Measurements from ENCODE around the gene CNN3. TPM values are rescaled to one million over a fixed set of nuclear protein-coding genes. Genes with fewer than 3 reads are reported as not detected.

CNN3 gene
- total RNA-seq, 1 experiment from 2014 or later = 183 TPM

DNA sequence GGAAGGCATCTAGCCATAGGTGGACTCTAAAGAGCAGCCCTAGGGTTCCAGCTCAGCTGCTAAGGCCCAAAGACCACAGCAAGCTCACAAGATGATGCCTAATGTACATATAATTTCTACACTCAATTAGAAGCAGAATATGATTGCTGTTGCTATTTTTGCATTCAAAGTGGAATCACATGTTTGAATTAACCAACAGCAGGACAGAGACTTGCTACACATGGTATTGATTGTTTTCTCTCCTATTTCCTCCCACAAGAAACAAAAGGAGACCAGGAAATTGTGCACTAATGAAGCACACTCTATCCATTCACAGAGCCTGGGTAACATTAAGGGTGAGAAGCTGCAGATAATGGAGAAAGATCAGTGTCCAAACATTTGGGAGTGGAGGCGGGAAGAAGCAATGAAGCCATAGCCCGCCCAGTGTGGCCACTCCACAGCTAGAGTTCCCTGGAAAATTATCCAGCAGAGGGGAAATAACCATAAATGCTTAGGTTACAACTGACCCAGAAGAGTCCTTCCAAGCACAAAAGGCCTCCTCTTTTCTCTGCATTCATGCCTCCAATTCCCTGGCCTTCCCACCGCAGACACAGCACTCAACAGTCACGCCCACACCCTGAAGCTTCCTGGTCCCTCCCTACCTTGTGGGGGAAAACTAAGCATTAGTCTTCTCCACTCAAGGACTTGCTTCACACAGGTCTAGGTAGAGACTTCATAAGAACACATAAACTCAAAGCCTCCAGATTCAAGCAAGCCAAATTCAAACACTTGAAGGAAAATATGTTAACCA is 7.5 kb downstream of the CNN3 start:
- Mint-ChIP-seq H3K9me3 (no peaks in the 10 kb centered on the region), H3K4me1 (peaks cover 71% of the 10 kb centered on the region), H3K27ac (peak overlapping the region; percentile 16; the same call in 1 of the 2 replicates), H3K4me3 (no peak overlapping the region), H3K36me3 (peaks cover 8% of the 10 kb centered on the region; the same call in 1 of the 2 replicates), H3K27me3 (ENCODE audit: low read depth) (no peaks in the 10 kb centered on the region)
- POLR2A ChIA-PET = interaction anchor here (0.9 kb wide), 1 partner anchor 10 kb away, joined by 3 read pairs; no protein-coding TSS in a partner anchor
- DNase-seq (ENCODE audit: low spot score) (no peak), ATAC-seq (peak; percentile 40)
- TF ChIP-seq GRHL2 (CRISPR knock-in tag; IDR thresholded peaks at IDR 0.05; ENCODE audit: insufficient replicate concordance, severe bottlenecking) (no peak), ATF6 (CRISPR knock-in tag; IDR thresholded peaks at IDR 0.05) (no peak), ZNF317 (CRISPR knock-in tag; IDR thresholded peaks at IDR 0.05; ENCODE audit: borderline replicate concordance, low read depth) (no peak)
- CTCF ChIA-PET = interaction anchor here (1.8 kb wide), 2 partner anchors 65 to 124 kb away, joined by 5 to 16 read pairs; no protein-coding TSS in a partner anchor

DNA sequence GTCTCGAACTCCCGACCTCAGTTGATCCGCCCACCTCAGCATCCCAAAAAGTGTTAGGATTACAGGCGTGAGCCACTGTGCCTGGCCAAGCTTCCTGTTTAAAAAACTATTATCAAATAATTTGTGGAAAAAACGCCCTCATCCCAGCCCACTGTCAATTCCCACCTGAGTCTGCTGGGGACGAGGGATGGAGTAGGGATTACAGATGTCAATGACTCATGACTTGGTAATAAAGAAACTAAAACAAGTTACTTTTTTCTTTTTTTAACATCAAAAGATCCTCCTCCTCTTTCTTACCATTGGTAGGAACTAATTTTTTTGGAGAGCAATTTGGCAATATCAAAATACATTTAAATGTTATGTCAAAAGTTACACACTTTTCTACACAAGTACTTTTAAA is 9.7 kb downstream of the CNN3 start:
- TF ChIP-seq TCF7 (CRISPR knock-in tag; IDR thresholded peaks at IDR 0.05; ENCODE audit: low read depth) = no peak
- H3K4me3 Mint-ChIP-seq = no peak overlapping the region
- CTCF ChIA-PET = no interaction called here
- POLR2A ChIA-PET = interaction anchor here (0.7 kb wide), 1 partner anchor 31 kb away, joined by 3 read pairs; no protein-coding TSS in a partner anchor
- no peak for DNase-seq (ENCODE audit: low spot score)
- no peak overlapping the region for H3K27ac Mint-ChIP-seq
- no peaks in the 10 kb centered on the region for H3K9me3 Mint-ChIP-seq
- ATAC-seq = no peak
- H3K27me3 Mint-ChIP-seq (ENCODE audit: low read depth) = no peaks in the 10 kb centered on the region
- peaks cover 71% of the 10 kb centered on the region for H3K4me1 Mint-ChIP-seq
- H3K36me3 Mint-ChIP-seq = no peaks in the 10 kb centered on the region

- Mint-ChIP-seq H3K27me3 (ENCODE audit: low read depth) (no peaks in the 10 kb centered on the region), H3K9me3 (no peaks in the 10 kb centered on the region), H3K4me3 (no peak overlapping the region), H3K4me1 (peaks cover 73% of the 10 kb centered on the region), H3K27ac (peak overlapping the region; percentile 46), H3K36me3 (peaks cover 16% of the 10 kb centered on the region)
- no peak for ATAC-seq
- DNase-seq (ENCODE audit: low spot score) = no peak
- ChIA-PET POLR2A (no interaction called here), CTCF (interaction anchor here (1.0 kb wide), 1 partner anchor 131 kb away, joined by 6 read pairs; no protein-coding TSS in a partner anchor)
- TF ChIP-seq ZNF281 (CRISPR knock-in tag; IDR thresholded peaks at IDR 0.05) = no peak
- TF ChIP-seq ZNF532 (CRISPR knock-in tag; IDR thresholded peaks at IDR 0.05; ENCODE audit: borderline replicate concordance) = no peak
- no peak for TF ChIP-seq ZNF317 (CRISPR knock-in tag; IDR thresholded peaks at IDR 0.05; ENCODE audit: borderline replicate concordance, low read depth)
- TF ChIP-seq, protein P1, sequence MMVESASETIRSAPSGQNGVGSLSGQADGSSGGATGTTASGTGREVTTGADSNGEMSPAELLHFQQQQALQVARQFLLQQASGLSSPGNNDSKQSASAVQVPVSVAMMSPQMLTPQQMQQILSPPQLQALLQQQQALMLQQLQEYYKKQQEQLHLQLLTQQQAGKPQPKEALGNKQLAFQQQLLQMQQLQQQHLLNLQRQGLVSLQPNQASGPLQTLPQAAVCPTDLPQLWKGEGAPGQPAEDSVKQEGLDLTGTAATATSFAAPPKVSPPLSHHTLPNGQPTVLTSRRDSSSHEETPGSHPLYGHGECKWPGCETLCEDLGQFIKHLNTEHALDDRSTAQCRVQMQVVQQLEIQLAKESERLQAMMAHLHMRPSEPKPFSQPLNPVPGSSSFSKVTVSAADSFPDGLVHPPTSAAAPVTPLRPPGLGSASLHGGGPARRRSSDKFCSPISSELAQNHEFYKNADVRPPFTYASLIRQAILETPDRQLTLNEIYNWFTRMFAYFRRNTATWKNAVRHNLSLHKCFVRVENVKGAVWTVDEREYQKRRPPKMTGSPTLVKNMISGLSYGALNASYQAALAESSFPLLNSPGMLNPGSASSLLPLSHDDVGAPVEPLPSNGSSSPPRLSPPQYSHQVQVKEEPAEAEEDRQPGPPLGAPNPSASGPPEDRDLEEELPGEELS (CRISPR knock-in tag; IDR thresholded peaks at IDR 0.05) = no peak
- TF ChIP-seq, protein P2, sequence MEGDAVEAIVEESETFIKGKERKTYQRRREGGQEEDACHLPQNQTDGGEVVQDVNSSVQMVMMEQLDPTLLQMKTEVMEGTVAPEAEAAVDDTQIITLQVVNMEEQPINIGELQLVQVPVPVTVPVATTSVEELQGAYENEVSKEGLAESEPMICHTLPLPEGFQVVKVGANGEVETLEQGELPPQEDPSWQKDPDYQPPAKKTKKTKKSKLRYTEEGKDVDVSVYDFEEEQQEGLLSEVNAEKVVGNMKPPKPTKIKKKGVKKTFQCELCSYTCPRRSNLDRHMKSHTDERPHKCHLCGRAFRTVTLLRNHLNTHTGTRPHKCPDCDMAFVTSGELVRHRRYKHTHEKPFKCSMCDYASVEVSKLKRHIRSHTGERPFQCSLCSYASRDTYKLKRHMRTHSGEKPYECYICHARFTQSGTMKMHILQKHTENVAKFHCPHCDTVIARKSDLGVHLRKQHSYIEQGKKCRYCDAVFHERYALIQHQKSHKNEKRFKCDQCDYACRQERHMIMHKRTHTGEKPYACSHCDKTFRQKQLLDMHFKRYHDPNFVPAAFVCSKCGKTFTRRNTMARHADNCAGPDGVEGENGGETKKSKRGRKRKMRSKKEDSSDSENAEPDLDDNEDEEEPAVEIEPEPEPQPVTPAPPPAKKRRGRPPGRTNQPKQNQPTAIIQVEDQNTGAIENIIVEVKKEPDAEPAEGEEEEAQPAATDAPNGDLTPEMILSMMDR (IDR thresholded peaks at IDR 0.05) = no peak
- no peak for TF ChIP-seq PRRX2 (CRISPR knock-in tag; IDR thresholded peaks at IDR 0.05)
- no peak for TF ChIP-seq CREM (CRISPR knock-in tag; IDR thresholded peaks at IDR 0.05)
- TF ChIP-seq JAZF1 (CRISPR knock-in tag; IDR thresholded peaks at IDR 0.05) = no peak
- TF ChIP-seq ETV6 (CRISPR knock-in tag; IDR thresholded peaks at IDR 0.05) = no peak
- TF ChIP-seq ZNF671 (CRISPR knock-in tag; IDR thresholded peaks at IDR 0.05) = no peak
Observed at GRCh38 chr1:94912263-94913184, 14.4 kb downstream of the CNN3 start.
